Choroid plexus epithelial cell (primary cell): ENCODE results near the gene PHACTR1.

Experiments used
- DNase-seq: peaks from one replicate; pipeline ENCODE4 v3.0.0-alpha.2; 2010; ENCODE audit warnings: low read depth
- H3K4me3 ChIP-seq: 2 replicates; pipeline ENCODE4 v1.5.1; 2011; ENCODE audit warnings: low read depth, mild to moderate bottlenecking, control low read depth, low read length, moderate library complexity
- TF ChIP-seq, protein P1 (sequence below): conservative IDR thresholded peaks from 2 replicates; pipeline ENCODE4 v1.5.1; 2011; ENCODE audit warnings: low read depth, mild to moderate bottlenecking, control low read depth, inconsistent platforms, low read length, moderate library complexity

Gene PHACTR1

DNA sequence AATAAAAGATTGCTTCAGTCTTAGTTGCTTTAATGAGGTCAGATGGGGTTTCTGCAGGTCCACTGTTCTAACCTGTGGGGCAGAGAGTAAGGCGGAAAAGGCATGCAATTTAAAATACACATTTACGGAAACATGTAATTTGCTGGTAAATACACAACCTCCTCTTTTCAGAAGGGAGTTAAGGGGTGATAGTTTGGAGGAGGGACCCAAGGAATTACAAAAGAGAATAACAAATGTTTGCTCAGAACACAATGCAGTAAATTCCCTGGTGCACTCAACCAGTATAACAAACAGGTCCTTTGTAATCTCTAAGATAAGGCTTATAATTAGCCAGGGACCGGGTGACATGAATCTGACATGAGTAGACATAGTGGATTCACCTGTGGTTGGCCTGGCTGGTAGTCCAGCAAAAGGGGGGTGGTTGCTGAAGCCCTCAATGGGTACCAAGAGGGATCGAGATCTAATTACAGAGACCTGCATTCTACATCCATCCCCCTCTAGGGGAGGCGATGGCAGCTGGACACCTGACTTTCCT lies 295.1 kb downstream of the PHACTR1 start:
- DNase-seq: no peak
- TF ChIP-seq, protein P1, sequence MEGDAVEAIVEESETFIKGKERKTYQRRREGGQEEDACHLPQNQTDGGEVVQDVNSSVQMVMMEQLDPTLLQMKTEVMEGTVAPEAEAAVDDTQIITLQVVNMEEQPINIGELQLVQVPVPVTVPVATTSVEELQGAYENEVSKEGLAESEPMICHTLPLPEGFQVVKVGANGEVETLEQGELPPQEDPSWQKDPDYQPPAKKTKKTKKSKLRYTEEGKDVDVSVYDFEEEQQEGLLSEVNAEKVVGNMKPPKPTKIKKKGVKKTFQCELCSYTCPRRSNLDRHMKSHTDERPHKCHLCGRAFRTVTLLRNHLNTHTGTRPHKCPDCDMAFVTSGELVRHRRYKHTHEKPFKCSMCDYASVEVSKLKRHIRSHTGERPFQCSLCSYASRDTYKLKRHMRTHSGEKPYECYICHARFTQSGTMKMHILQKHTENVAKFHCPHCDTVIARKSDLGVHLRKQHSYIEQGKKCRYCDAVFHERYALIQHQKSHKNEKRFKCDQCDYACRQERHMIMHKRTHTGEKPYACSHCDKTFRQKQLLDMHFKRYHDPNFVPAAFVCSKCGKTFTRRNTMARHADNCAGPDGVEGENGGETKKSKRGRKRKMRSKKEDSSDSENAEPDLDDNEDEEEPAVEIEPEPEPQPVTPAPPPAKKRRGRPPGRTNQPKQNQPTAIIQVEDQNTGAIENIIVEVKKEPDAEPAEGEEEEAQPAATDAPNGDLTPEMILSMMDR: no peak
- no peak overlapping the region for H3K4me3 ChIP-seq

DNA sequence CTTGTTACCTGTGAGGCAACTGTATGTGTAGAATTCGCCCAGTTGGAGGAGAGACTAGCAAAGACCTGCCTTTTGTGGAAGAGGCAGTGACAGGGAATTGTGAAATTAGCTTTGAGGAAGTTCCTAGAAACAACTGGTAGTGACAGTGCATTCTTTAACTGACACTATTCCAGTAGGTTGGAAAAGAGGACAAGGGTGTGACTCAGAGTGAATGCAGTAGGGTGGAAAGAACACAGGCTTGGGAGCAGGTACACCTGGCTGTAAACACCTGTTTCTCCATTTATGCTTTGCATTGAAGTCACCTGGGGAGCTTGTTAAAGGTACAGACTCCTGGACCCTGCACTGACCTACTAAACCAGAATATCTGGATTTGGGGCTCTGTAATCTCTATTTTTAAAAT lies 295.7 kb downstream of the PHACTR1 start:
- DNase-seq: no peak
- H3K4me3 ChIP-seq: no peak overlapping the region

DNA sequence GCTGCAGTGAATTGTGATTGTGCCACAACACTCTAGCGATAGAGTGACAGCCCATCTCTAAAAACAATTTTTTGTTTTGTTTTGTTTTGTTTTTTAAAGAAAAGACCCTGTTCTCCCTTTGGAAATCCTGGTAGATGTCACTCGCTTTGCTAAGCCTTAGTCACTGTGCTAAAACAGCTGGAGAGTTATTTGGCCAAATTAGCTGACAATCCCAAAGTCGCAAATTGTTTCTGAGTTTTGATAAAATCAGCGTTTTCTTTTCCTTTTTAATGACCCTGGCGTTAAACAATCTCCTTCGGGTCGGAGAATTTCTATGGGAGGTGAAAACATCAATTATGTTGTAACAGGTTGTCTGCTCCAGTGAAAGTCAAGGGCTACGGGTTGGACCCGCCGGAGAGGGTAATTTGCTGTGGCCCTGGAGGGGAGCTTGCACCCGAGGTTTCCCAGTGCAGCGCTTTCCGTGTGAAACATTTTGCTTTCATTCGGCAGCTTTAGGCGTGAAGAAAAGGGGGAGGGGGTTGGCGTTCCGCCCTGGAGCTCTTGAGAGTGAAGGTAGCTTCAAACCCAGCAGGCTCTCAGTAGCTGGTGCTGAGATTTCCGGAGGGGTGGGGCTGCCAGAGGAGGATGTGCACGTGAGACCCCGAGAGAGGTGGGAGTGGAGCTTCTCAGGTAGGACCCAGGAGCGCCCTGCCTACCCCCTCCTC lies 296.6 kb downstream of the PHACTR1 start:
- DNase-seq: peak; percentile 9
- TF ChIP-seq, protein P1: no peak
- peak overlapping the region; percentile 44 for H3K4me3 ChIP-seq

More for the DNA sequence above, 295.7 kb downstream of the PHACTR1 start:
- TF ChIP-seq, protein P1: no peak

DNA sequence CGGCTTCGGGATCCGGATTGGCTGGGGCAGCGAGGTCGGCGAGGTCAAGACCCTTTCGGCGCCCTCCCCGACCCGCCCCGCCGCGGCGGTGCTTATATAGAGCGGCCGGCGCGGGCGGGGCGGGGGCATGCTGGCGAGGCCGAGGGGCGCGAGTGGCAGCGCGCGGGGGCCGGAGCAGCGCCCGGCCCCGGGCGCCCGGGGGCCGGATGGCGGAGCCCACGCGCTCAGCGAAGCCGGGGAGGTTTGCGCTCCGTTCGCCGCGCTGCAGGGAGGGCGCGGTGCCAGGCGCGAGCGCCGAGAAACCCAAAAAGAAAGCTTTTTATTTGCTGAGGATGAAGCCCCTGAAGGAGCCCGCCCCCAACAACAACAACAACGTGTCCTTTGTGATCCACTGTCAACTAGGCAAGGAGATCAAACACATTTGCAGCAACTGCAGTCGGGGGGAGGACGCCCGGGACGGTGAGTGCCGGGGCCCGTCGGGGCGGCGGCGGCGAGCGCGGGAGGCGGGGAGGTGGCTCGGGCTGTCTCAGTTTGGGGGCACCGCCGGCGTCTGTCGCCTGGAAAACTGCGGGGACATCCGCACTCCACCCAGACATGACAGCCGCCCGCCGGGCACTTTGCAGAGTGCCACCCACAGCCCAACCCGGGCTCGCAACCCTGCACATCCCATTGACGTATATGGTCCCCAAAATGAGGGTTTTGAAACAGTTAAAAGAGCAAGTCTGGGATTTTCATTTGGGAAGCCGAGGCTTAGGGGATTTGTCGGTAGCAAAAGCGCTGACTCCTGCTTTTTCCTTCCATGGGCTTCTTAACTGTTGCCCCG lies 297.3 kb downstream of the PHACTR1 start:
- TF ChIP-seq, protein P1: no peak
- DNase-seq: peak; percentile 21
- H3K4me3 ChIP-seq: peak overlapping the region; percentile 44

DNA sequence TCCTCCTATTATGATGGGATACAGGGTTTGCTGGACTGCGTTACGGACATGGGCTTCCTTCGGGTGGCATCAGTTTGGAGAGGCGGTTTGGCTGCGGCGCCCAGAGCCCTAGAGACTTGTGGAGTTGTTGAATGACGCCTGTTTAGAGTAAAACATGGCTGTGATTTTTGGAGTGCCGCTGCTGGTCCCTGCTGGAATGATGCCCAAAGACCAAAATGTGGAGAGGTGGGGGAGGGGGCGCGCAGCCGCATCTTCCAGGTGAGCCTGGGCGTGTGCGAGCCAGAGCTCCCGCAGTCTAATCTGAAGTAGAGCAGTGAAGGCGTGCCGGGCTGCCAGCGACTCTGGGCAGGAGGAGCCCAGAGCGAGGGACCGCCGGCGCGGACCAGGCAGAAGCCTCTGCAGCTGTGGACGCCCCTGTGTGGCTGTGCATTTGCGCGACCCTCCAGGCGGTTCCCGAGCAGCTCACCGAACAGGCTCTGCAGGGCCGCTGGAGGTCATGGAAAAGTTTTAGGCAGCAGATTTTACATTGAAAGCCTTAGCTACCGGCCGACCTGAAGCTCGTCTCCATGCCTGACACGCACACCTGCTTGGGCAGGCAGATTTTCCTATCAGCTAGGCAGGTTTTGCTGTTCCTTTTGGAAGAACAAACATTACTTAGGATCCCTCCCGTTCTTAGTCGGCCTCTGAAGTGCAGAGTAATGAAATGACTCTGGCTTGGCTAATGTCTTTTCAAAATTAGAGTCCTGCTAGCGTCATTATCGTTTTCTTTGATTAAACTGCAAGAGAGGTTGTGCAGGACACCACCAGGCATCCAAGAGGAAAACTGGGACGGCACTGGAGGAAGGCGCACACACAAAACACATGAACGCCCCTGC lies 298.2 kb downstream of the PHACTR1 start:
- no peak for DNase-seq
- TF ChIP-seq, protein P1: no peak
- H3K4me3 ChIP-seq: peak overlapping the region; percentile 44

DNA sequence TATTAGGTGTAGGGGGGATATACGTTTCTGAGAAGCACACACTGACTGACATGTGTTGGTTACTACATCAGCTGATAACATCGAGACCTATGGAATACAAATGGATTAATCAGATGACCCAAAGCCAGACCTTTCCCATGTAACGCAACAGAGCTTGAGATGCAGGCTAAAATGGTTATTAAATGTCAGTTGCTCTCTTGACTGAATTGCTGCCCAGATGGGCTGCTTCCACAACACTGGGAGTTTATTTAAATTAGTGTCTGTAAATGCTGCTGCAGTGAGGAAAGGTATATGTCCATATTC lies 298.8 kb downstream of the PHACTR1 start:
- TF ChIP-seq, protein P1: no peak
- no peak overlapping the region for H3K4me3 ChIP-seq
- DNase-seq: no peak
